GM21529 (cell line): ENCODE data around the gene RPS6KB2.
"Not testable (repeated sequence)": the region's sequence is repeated elsewhere in the genome, so short reads cannot be mapped to it uniquely, and the experiment has no call there.

ENCODE experiments used
- ATAC-seq: cut with Tn5 transposase; IDR thresholded peaks from one replicate; pipeline ENCODE4 v1.9.1; 2021; ENCODE audit not compliant: unreplicated experiment

The RPS6KB2 gene

GRCh38 chr11:67397536-67397935 is 30.8 kb upstream of the RPS6KB2 start:
- no peak for ATAC-seq

- no peak for ATAC-seq
Observed at GRCh38 chr11:67397986-67398660, 30.2 kb upstream of the RPS6KB2 start.

GRCh38 chr11:67398661-67399563 is 29.4 kb upstream of the RPS6KB2 start:
- ATAC-seq, result no peak

GRCh38 chr11:67400251-67400941 is 27.9 kb upstream of the RPS6KB2 start:
- ATAC-seq, result no peak

GRCh38 chr11:67400942-67401494 is 27.3 kb upstream of the RPS6KB2 start:
- peak; percentile 14 for ATAC-seq

GRCh38 chr11:67401495-67402191 is 26.7 kb upstream of the RPS6KB2 start, which contains the start of gene PPP1CA:
Gene PPP1CA (minus strand): TSS chr11:67401858. CDS start chr11:67401782, 76 bp downstream.
- peak; percentile 48 for ATAC-seq

- ATAC-seq, result not testable (repeated sequence)
Observed at GRCh38 chr11:67402192-67402839, 26.0 kb upstream of the RPS6KB2 start.

GRCh38 chr11:67403085-67403484 is 25.2 kb upstream of the RPS6KB2 start:
- ATAC-seq, result not testable (repeated sequence)

GRCh38 chr11:67404515-67405195 is 23.6 kb upstream of the RPS6KB2 start:
- ATAC-seq, result no peak

- no peak for ATAC-seq
Observed at GRCh38 chr11:67405196-67405567, 23.1 kb upstream of the RPS6KB2 start.

GRCh38 chr11:67405688-67406339 is 22.5 kb upstream of the RPS6KB2 start:
- ATAC-seq, result no peak

GRCh38 chr11:67406420-67406968 is 21.8 kb upstream of the RPS6KB2 start:
- ATAC-seq, result no peak

- no peak for ATAC-seq
Observed at GRCh38 chr11:67406969-67407687, 21.2 kb upstream of the RPS6KB2 start.

- ATAC-seq, result no peak
Observed at GRCh38 chr11:67407688-67408163, 20.6 kb upstream of the RPS6KB2 start.

GRCh38 chr11:67408437-67409200 is 19.7 kb upstream of the RPS6KB2 start:
- ATAC-seq, result no peak

GRCh38 chr11:67409261-67409666 is 19.0 kb upstream of the RPS6KB2 start:
- ATAC-seq, result peak; percentile 57

GRCh38 chr11:67409781-67410368 is 18.4 kb upstream of the RPS6KB2 start:
- no peak for ATAC-seq
